ENCODE results near the gene PCNX2. TPM values are rescaled to one million over a fixed set of nuclear protein-coding genes. Genes with fewer than 3 reads are reported as not detected.

PCNX2 gene
- total RNA-seq, 1 donor from 2014 or later: 33.6 TPM

GRCh38 chr1:232968965-232969364, 326.6 kb downstream of the PCNX2 start:
- H3K4me3 Mint-ChIP-seq (ENCODE audit: low read depth): no peak overlapping the region
- peaks cover 43% of the 10 kb centered on the region for H3K36me3 Mint-ChIP-seq (ENCODE audit: insufficient read depth)
- no peak for TF ChIP-seq CTCF (IDR thresholded peaks at IDR 0.05; ENCODE audit: unreplicated experiment)
- H3K4me1 Mint-ChIP-seq (ENCODE audit: low read depth): peaks cover 3% of the 10 kb centered on the region
- no peak overlapping the region for H3K27ac Mint-ChIP-seq
- DNase-seq (ENCODE audit: low spot score, unreplicated experiment): no peak
- peaks cover 23% of the 10 kb centered on the region for H3K9me3 Mint-ChIP-seq (ENCODE audit: low read depth)
- no peaks in the 10 kb centered on the region for H3K27me3 Mint-ChIP-seq

- H3K9me3 Mint-ChIP-seq (ENCODE audit: low read depth): peaks cover 17% of the 10 kb centered on the region
- peaks cover 37% of the 10 kb centered on the region for H3K36me3 Mint-ChIP-seq (ENCODE audit: insufficient read depth)
- H3K27ac Mint-ChIP-seq: no peak overlapping the region
- H3K4me1 Mint-ChIP-seq (ENCODE audit: low read depth): peaks cover 5% of the 10 kb centered on the region
- no peak overlapping the region for H3K4me3 Mint-ChIP-seq (ENCODE audit: low read depth)
- no peaks in the 10 kb centered on the region for H3K27me3 Mint-ChIP-seq
- no peak for TF ChIP-seq CTCF (IDR thresholded peaks at IDR 0.05; ENCODE audit: unreplicated experiment)
- no peak for DNase-seq (ENCODE audit: low spot score, unreplicated experiment)
Observed at GRCh38 chr1:232968391-232968790, 327.1 kb downstream of the PCNX2 start.

- no peak for TF ChIP-seq CTCF (IDR thresholded peaks at IDR 0.05; ENCODE audit: unreplicated experiment)
- no peak for DNase-seq (ENCODE audit: low spot score, unreplicated experiment)
- Mint-ChIP-seq H3K36me3 (ENCODE audit: insufficient read depth) (peaks cover 25% of the 10 kb centered on the region), H3K9me3 (ENCODE audit: low read depth) (peaks cover 3% of the 10 kb centered on the region), H3K27ac (no peak overlapping the region), H3K4me1 (ENCODE audit: low read depth) (peaks cover 16% of the 10 kb centered on the region), H3K27me3 (no peaks in the 10 kb centered on the region), H3K4me3 (ENCODE audit: low read depth) (no peak overlapping the region)
Observed at GRCh38 chr1:232966663-232967062, 328.9 kb downstream of the PCNX2 start.

GRCh38 chr1:232965912-232966217, 329.7 kb downstream of the PCNX2 start:
- Mint-ChIP-seq H3K27ac (no peak overlapping the region), H3K4me1 (ENCODE audit: low read depth) (peaks cover 16% of the 10 kb centered on the region), H3K36me3 (ENCODE audit: insufficient read depth) (peaks cover 17% of the 10 kb centered on the region), H3K27me3 (no peaks in the 10 kb centered on the region), H3K9me3 (ENCODE audit: low read depth) (no peaks in the 10 kb centered on the region), H3K4me3 (ENCODE audit: low read depth) (no peak overlapping the region)
- TF ChIP-seq CTCF (IDR thresholded peaks at IDR 0.05; ENCODE audit: unreplicated experiment): no peak
- no peak for DNase-seq (ENCODE audit: low spot score, unreplicated experiment)

- no peak for DNase-seq (ENCODE audit: low spot score, unreplicated experiment)
- no peaks in the 10 kb centered on the region for H3K27me3 Mint-ChIP-seq
- H3K36me3 Mint-ChIP-seq (ENCODE audit: insufficient read depth): peaks cover 17% of the 10 kb centered on the region
- H3K9me3 Mint-ChIP-seq (ENCODE audit: low read depth): no peaks in the 10 kb centered on the region
- H3K27ac Mint-ChIP-seq: no peak overlapping the region
- TF ChIP-seq CTCF (IDR thresholded peaks at IDR 0.05; ENCODE audit: unreplicated experiment): no peak
- H3K4me3 Mint-ChIP-seq (ENCODE audit: low read depth): no peak overlapping the region
- peaks cover 16% of the 10 kb centered on the region for H3K4me1 Mint-ChIP-seq (ENCODE audit: low read depth)
Observed at GRCh38 chr1:232965124-232965911, 330.2 kb downstream of the PCNX2 start.

Data from progenitor cell of endocrine pancreas (in vitro differentiated cells).